CD14-positive monocyte (primary cell): ENCODE data around the gene CLRN3. TPM values are rescaled to one million over a fixed set of nuclear protein-coding genes. Genes with fewer than 3 reads are reported as not detected.

Source experiments
- DNase-seq, 3 donors: peaks; one replicate each; pipeline ENCODE4 v3.0.0-alpha.2; 2011 to 2022
- H2AFZ ChIP-seq: 2 replicates; pipeline ENCODE4 v1.6.0; 2012; ENCODE audit warnings: mild to moderate bottlenecking, low read depth, low read length, inconsistent platforms; ENCODE audit not compliant: insufficient read depth, poor library complexity, severe bottlenecking
- H3K27ac ChIP-seq, 2 donors: 1 replicate in 1 of 2; 2 replicates in 1 of 2; pipeline ENCODE4 v1.5.1; 2012 to 2013; ENCODE audit warnings: low read length in 2 of 2, control low read depth in 1 of 2, inconsistent platforms in 1 of 2, low read depth in 1 of 2, mild to moderate bottlenecking in 1 of 2
- H3K27me3 ChIP-seq, 2 donors: one replicate each; pipeline versions ENCODE4 v1.6.0 to v1.6.1; 2011 to 2013; ENCODE audit warnings: low read length in 2 of 2; ENCODE audit not compliant: control insufficient read depth in 2 of 2, insufficient read depth in 2 of 2
- H3K36me3 ChIP-seq, 2 donors: replicated peaks in 1 of 2; 1 replicate in 1 of 2; 2 replicates in 1 of 2; pipeline versions ENCODE4 v1.5.1 to v1.6.1; 2012 to 2013; ENCODE audit warnings: low read length in 2 of 2, control low read depth in 1 of 2, inconsistent platforms in 1 of 2, mild to moderate bottlenecking in 1 of 2; ENCODE audit not compliant: insufficient read depth in 2 of 2, control insufficient read depth in 1 of 2
- H3K4me1 ChIP-seq, 2 donors: 1 replicate in 1 of 2; 2 replicates in 1 of 2; pipeline versions ENCODE4 v1.5.1 to v1.6.1; 2012 to 2013; ENCODE audit warnings: low read length in 2 of 2, control low read depth in 1 of 2, inconsistent platforms in 1 of 2, mild to moderate bottlenecking in 1 of 2, moderate library complexity in 1 of 2; ENCODE audit not compliant: insufficient read depth in 2 of 2, control insufficient read depth in 1 of 2
- H3K4me2 ChIP-seq: replicated peaks from 2 replicates; pipeline ENCODE3; 2012; ENCODE audit warnings: low read length, moderate library complexity, mild to moderate bottlenecking; ENCODE audit not compliant: poor library complexity, severe bottlenecking; ENCODE audit errors: extremely low read depth
- H3K4me3 ChIP-seq, 3 experiments: fragments of 200-600 bp in 1 of 3; sonication (generic) in 1 of 3; replicated peaks in 1 of 3; 1 replicate in 2 of 3; 2 replicates in 1 of 3; pipeline ENCODE4 v1.5.1; 2011 to 2013; ENCODE audit warnings: low read length in 3 of 3, mild to moderate bottlenecking in 3 of 3, control low read depth in 2 of 3, low read depth in 2 of 3, inconsistent platforms in 1 of 3, moderate library complexity in 1 of 3
- H3K79me2 ChIP-seq: 2 replicates; pipeline ENCODE4 v1.6.0; 2012; ENCODE audit warnings: mild to moderate bottlenecking, control low read depth, inconsistent platforms, low read length, moderate library complexity; ENCODE audit not compliant: insufficient read depth
- H3K9ac ChIP-seq: 2 replicates; pipeline ENCODE4 v1.6.0; 2017; ENCODE audit warnings: low read length, mild to moderate bottlenecking; ENCODE audit not compliant: insufficient read depth, poor library complexity, severe bottlenecking
- H3K9me3 ChIP-seq, 2 donors: replicated peaks in 1 of 2; 1 replicate in 1 of 2; 2 replicates in 1 of 2; pipeline versions ENCODE4 v1.5.1 to v1.6.1; 2012 to 2013; ENCODE audit warnings: low read length in 2 of 2, control low read depth in 1 of 2; ENCODE audit not compliant: control insufficient read depth in 1 of 2, insufficient read depth in 1 of 2
- H4K20me1 ChIP-seq: 2 replicates; pipeline ENCODE4 v1.6.0; 2012; ENCODE audit warnings: mild to moderate bottlenecking, low read length, control low read depth, moderate library complexity; ENCODE audit not compliant: insufficient read depth
- H3K27ac Mint-ChIP-seq, 7 donors: one replicate each; pipeline ENCODE4 v1.8.0; 2020; ENCODE audit warnings: mild to moderate bottlenecking in 7 of 7, mixed read lengths in 7 of 7, moderate library complexity in 6 of 7, inconsistent platforms in 2 of 7
- H3K27me3 Mint-ChIP-seq, 3 donors: one replicate each; pipeline ENCODE4 v1.8.0; 2021 to 2022; ENCODE audit warnings: low read depth in 3 of 3, mild to moderate bottlenecking in 3 of 3, mixed read lengths in 3 of 3, moderate library complexity in 3 of 3, inconsistent platforms in 1 of 3
- H3K36me3 Mint-ChIP-seq, 2 donors: one replicate each; pipeline ENCODE4 v1.8.0; 2020; ENCODE audit warnings: mixed read lengths in 2 of 2, inconsistent platforms in 1 of 2, mild to moderate bottlenecking in 1 of 2
- H3K4me1 Mint-ChIP-seq: one replicate; pipeline ENCODE4 v1.8.0; 2020; ENCODE audit warnings: mild to moderate bottlenecking, mixed read lengths
- H3K4me3 Mint-ChIP-seq, 2 donors: one replicate each; pipeline ENCODE4 v1.8.0; 2020; ENCODE audit warnings: mild to moderate bottlenecking in 2 of 2, mixed read lengths in 2 of 2, moderate library complexity in 1 of 2
- H3K9me3 Mint-ChIP-seq, 7 donors: one replicate each; pipeline ENCODE4 v1.8.0; 2020 to 2022; ENCODE audit warnings: mixed read lengths in 7 of 7, mild to moderate bottlenecking in 6 of 7, moderate library complexity in 6 of 7, inconsistent platforms in 2 of 7
- CTCF ChIP-seq: fragments of 200-600 bp; IDR thresholded peaks from one replicate; pipeline ENCODE4 v1.8.0; 2022; ENCODE audit warnings: antibody characterized with exemption, mild to moderate bottlenecking
- WGBS: methylation state at CpG from one replicate; pipeline ENCODE4 v1.1.5; 2013; ENCODE audit warnings: missing lambda C conversion rate; ENCODE audit not compliant: insufficient coverage; 5-methylcytosine and 5-hydroxymethylcytosine counted together
- intact Hi-C, 2 donors: fragments of 100-400 bp; cut with micrococcal nuclease; formaldehyde crosslinking; loops; one replicate each; pipeline versions ENCODE4 v1.15.0 to v1.15.1; 2023
- polyA plus RNA-seq, 3 donors: library from polyadenylated mRNA; depleted of rRNA in 1 of 3; unstranded in 2 of 3; stranded (reverse) in 1 of 3; fragments of 300-500 nt in 2 of 3; fragments of >200 nt in 1 of 3; fragmentation: Illumina TruSeq in 2 of 3; gene quantifications; 1 replicate in 2 of 3; 2 replicates in 1 of 3; pipeline ENCODE4 v1.2.3, GENCODE V29; 2012 to 2021

The CLRN3 gene
- polyA plus RNA-seq, 3 donors: 0.16 TPM; not detected in 2

DNA sequence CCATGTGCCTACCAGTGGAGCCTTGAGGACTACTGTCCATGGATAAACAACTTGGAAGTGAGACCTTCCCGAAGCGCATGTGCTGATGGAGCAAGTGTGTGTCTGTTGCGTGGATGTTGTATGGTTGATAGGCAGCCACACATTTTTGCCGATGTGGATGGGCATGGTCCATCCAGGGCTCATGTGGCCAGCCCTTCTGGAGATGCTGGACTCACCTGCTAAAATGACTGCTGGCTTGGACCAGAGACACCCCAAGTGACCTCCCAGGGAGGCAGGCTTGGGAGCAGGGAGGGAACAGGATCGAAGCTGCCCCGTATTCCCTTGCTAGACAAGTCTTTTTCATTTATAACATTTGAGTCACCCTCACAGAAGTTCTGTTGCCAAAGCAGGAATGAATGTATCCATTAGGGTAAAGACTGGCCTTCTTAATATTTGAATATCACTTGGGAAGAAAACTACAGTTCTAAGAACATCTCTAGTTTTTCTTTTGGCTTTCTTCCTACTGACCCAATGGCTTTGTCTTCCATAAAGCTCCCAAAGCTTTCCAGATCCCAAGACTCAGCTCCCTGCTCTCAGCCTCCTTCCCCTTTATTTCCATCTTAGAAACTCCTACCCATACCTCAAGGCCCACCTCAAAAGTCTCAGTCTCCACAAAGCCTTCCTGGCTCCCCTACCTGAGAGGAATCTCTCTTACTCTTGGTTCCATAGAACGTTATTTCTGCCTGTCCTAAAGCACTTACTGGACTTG is 17.1 kb upstream of the CLRN3 start:
- Histone ChIP-seq H3K36me3 (peaks cover 0 to 31% of the 10 kb centered on the region in 2 donors), H3K4me3 (no peak overlapping the region), H2AFZ (no peak overlapping the region), H3K27me3 (no peaks in the 10 kb centered on the region), H3K4me2 (no peak overlapping the region), H3K27ac (no peak overlapping the region), H4K20me1 (peaks cover 61% of the 10 kb centered on the region), H3K4me1 (peaks cover 35 to 41% of the 10 kb centered on the region in 2 donors), H3K9ac (no peak overlapping the region), H3K79me2 (peaks cover 77% of the 10 kb centered on the region), H3K9me3 (no peaks in the 10 kb centered on the region)
- H3K27me3 Mint-ChIP-seq: peaks cover 3% of the 10 kb centered on the region in 3 donors
- no peak for DNase-seq
- peaks cover 61% of the 10 kb centered on the region for H3K4me1 Mint-ChIP-seq
- H3K4me3 Mint-ChIP-seq: no peak overlapping the region
- peaks cover 0 to 2% (median 0%) of the 10 kb centered on the region in 7 donors for H3K9me3 Mint-ChIP-seq
- TF ChIP-seq CTCF: no peak
- peaks cover 31 to 39% of the 10 kb centered on the region in 2 donors for H3K36me3 Mint-ChIP-seq
- intact Hi-C loops: loop anchor here in 1 of 2 donors (5.0 to 10.0 kb wide), 3 partner anchors 82 to 245 kb away; no protein-coding TSS in a partner anchor
- WGBS: 96% methylated on average over 4 of the region's 7 CpGs
- no peak overlapping the region for H3K27ac Mint-ChIP-seq

GRCh38 chr10:127908959-127909267 is 16.2 kb upstream of the CLRN3 start:
- WGBS: 91% methylated on average over 3 of the region's 8 CpGs
- DNase-seq: no peak
- H3K9me3 Mint-ChIP-seq: no peaks in the 10 kb centered on the region
- peak overlapping the region in 1 of 3 experiments; percentile 88 for H3K4me3 ChIP-seq
- H3K9ac ChIP-seq: no peak overlapping the region
- no peaks in the 10 kb centered on the region for H3K27me3 ChIP-seq
- H2AFZ ChIP-seq: no peak overlapping the region
- no peak overlapping the region for H3K27ac Mint-ChIP-seq
- H3K79me2 ChIP-seq: peaks cover 67% of the 10 kb centered on the region
- peaks cover 35 to 41% of the 10 kb centered on the region in 2 donors for H3K4me1 ChIP-seq
- H3K4me1 Mint-ChIP-seq: peaks cover 59% of the 10 kb centered on the region
- H3K4me2 ChIP-seq: peak overlapping the region; percentile 97
- intact Hi-C loops: loop anchor here in 1 of 2 donors (5.0 to 10.0 kb wide), 3 partner anchors 83 to 246 kb away; no protein-coding TSS in a partner anchor
- H3K27me3 Mint-ChIP-seq: peaks cover under 1 to 5% (median 4%) of the 10 kb centered on the region in 3 donors
- H3K27ac ChIP-seq: no peak overlapping the region
- no peaks in the 10 kb centered on the region for H3K9me3 ChIP-seq
- no peak for TF ChIP-seq CTCF
- H4K20me1 ChIP-seq: peaks cover 59% of the 10 kb centered on the region
- peaks cover 26 to 37% of the 10 kb centered on the region in 2 donors for H3K36me3 Mint-ChIP-seq
- H3K4me3 Mint-ChIP-seq: peak overlapping the region; percentile 81 to 90
- peaks cover 0 to 21% of the 10 kb centered on the region in 2 donors for H3K36me3 ChIP-seq
